ENCODE results near the gene PLD4.

PLD4 gene

DNA sequence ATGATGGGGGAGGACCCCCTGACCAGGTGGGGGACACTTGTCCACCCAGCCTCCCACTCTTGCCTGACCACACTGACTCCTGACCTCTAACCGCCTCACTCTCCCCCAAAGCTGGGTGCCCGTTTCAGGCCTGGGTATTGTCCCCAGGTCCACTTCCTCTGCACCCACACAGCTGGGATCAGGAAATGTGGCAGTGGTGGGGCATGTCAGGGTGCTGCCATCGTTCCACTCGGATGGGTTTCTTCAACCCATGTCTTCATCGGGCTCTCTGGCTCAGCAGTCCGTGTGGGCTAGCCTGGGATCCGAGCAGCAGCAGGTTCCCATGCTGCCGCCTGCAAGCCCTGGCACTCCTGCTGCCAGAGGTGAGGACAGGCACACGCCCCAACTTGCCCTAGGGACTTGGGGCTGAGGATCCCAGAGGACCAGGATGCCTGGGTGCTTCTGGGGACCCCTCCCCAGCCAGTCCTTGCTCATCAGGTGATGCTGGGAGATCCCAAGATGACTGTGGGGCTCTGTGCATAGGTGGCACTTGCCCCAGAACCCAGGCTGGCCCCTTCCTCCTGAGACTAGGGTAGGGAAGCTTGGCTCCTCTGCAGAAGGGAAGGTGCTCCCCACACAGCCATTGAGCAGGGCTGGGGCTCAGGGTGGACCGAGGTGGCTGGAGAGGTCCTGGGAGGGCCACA lies 58.0 kb downstream of the PLD4 start:
- TF ChIP-seq OSR1 (CRISPR knock-in tag; IDR thresholded peaks at IDR 0.05) (no peak), ZNF565 (CRISPR knock-in tag; conservative IDR thresholded peaks at IDR 0.05; ENCODE audit: low read depth) (no peak), RARB (CRISPR knock-in tag; IDR thresholded peaks at IDR 0.05) (no peak), ESRRG (CRISPR knock-in tag; IDR thresholded peaks at IDR 0.05) (no peak), ZNF8 (CRISPR knock-in tag; IDR thresholded peaks at IDR 0.05) (no peak), ZNF70 (CRISPR knock-in tag; IDR thresholded peaks at IDR 0.05) (no peak), GLIS3 (CRISPR knock-in tag; IDR thresholded peaks at IDR 0.05) (no peak), CSDC2 (CRISPR knock-in tag; IDR thresholded peaks at IDR 0.05) (no peak), SNAI2 (CRISPR knock-in tag; IDR thresholded peaks at IDR 0.05) (no peak), ISL1 (CRISPR knock-in tag; IDR thresholded peaks at IDR 0.05) (no peak)
- TF ChIP-seq, protein P1, sequence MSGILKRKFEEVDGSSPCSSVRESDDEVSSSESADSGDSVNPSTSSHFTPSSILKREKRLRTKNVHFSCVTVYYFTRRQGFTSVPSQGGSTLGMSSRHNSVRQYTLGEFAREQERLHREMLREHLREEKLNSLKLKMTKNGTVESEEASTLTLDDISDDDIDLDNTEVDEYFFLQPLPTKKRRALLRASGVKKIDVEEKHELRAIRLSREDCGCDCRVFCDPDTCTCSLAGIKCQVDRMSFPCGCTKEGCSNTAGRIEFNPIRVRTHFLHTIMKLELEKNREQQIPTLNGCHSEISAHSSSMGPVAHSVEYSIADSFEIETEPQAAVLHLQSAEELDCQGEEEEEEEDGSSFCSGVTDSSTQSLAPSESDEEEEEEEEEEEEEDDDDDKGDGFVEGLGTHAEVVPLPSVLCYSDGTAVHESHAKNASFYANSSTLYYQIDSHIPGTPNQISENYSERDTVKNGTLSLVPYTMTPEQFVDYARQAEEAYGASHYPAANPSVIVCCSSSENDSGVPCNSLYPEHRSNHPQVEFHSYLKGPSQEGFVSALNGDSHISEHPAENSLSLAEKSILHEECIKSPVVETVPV (CRISPR knock-in tag; IDR thresholded peaks at IDR 0.05) = no peak
- TF ChIP-seq, protein P2, sequence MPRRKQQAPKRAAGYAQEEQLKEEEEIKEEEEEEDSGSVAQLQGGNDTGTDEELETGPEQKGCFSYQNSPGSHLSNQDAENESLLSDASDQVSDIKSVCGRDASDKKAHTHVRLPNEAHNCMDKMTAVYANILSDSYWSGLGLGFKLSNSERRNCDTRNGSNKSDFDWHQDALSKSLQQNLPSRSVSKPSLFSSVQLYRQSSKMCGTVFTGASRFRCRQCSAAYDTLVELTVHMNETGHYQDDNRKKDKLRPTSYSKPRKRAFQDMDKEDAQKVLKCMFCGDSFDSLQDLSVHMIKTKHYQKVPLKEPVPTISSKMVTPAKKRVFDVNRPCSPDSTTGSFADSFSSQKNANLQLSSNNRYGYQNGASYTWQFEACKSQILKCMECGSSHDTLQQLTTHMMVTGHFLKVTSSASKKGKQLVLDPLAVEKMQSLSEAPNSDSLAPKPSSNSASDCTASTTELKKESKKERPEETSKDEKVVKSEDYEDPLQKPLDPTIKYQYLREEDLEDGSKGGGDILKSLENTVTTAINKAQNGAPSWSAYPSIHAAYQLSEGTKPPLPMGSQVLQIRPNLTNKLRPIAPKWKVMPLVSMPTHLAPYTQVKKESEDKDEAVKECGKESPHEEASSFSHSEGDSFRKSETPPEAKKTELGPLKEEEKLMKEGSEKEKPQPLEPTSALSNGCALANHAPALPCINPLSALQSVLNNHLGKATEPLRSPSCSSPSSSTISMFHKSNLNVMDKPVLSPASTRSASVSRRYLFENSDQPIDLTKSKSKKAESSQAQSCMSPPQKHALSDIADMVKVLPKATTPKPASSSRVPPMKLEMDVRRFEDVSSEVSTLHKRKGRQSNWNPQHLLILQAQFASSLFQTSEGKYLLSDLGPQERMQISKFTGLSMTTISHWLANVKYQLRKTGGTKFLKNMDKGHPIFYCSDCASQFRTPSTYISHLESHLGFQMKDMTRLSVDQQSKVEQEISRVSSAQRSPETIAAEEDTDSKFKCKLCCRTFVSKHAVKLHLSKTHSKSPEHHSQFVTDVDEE (CRISPR knock-in tag; IDR thresholded peaks at IDR 0.05) = no peak
- TF ChIP-seq, protein P3, sequence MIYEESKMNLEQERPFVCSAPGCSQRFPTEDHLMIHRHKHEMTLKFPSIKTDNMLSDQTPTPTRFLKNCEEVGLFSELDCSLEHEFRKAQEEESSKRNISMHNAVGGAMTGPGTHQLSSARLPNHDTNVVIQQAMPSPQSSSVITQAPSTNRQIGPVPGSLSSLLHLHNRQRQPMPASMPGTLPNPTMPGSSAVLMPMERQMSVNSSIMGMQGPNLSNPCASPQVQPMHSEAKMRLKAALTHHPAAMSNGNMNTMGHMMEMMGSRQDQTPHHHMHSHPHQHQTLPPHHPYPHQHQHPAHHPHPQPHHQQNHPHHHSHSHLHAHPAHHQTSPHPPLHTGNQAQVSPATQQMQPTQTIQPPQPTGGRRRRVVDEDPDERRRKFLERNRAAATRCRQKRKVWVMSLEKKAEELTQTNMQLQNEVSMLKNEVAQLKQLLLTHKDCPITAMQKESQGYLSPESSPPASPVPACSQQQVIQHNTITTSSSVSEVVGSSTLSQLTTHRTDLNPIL (CRISPR knock-in tag; IDR thresholded peaks at IDR 0.05; ENCODE audit: low read depth) = no peak
- TF ChIP-seq, protein P4, sequence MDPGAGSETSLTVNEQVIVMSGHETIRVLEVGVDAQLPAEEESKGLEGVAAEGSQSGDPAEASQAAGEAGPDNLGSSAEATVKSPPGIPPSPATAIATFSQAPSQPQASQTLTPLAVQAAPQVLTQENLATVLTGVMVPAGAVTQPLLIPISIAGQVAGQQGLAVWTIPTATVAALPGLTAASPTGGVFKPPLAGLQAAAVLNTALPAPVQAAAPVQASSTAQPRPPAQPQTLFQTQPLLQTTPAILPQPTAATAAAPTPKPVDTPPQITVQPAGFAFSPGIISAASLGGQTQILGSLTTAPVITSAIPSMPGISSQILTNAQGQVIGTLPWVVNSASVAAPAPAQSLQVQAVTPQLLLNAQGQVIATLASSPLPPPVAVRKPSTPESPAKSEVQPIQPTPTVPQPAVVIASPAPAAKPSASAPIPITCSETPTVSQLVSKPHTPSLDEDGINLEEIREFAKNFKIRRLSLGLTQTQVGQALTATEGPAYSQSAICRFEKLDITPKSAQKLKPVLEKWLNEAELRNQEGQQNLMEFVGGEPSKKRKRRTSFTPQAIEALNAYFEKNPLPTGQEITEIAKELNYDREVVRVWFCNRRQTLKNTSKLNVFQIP (CRISPR knock-in tag; IDR thresholded peaks at IDR 0.05; ENCODE audit: borderline replicate concordance, low read depth) = no peak
- no peak for ATAC-seq
